B cell (primary cell): Measurements from ENCODE around the gene SMC4.

ENCODE experiments used
- CTCF ChIP-seq: fragments of 200-600 bp; IDR thresholded peaks from one replicate; pipeline ENCODE4 v1.8.0; 2022; ENCODE audit warnings: antibody characterized with exemption, mild to moderate bottlenecking
- EZH2 ChIP-seq: IDR thresholded peaks from 2 replicates; pipeline ENCODE4 v1.6.1; 2012; ENCODE audit warnings: borderline replicate concordance, low read depth, mild to moderate bottlenecking, moderate library complexity, low read length; ENCODE audit not compliant: insufficient read depth, poor library complexity, severe bottlenecking

- TF ChIP-seq CTCF (no peak), EZH2 (no peak)
These were observed 50.5 kb downstream of the SMC4 start, which contains the start of gene TRIM59 for GRCh38 chr3:160449636-160450598.
